RWPE2 (cell line): Measurements from ENCODE around the gene ERN2.

Experiments used
- ATAC-seq: fragments of 200-7000 bp; cut with Tn5 transposase; 3 replicates; pipeline ENCODE4 v1.9.1; 2021; ENCODE audit warnings: low read depth
- DNase-seq: peaks from one replicate; pipeline ENCODE4 v3.0.0-alpha.2; 2020; ENCODE audit warnings: low spot score
- H3K27ac ChIP-seq: fragments of 450-650 bp; 2 replicates; pipeline ENCODE4 v1.5.1; 2017; ENCODE audit warnings: mild to moderate bottlenecking; ENCODE audit not compliant: poor library complexity, severe bottlenecking
- H3K27me3 ChIP-seq: fragments of 250-450 bp; sonication (Bioruptor Pico); 2 replicates; pipeline ENCODE4 v1.5.1; 2021; ENCODE audit warnings: mild to moderate bottlenecking, moderate library complexity; ENCODE audit not compliant: insufficient read depth, poor library complexity, severe bottlenecking
- H3K36me3 ChIP-seq: fragments of 250-450 bp; sonication (Bioruptor Pico); 2 replicates; pipeline ENCODE4 v1.5.1; 2020; ENCODE audit warnings: low read depth, mild to moderate bottlenecking, moderate library complexity
- H3K4me1 ChIP-seq: fragments of 250-450 bp; sonication (Bioruptor Pico); 2 replicates; pipeline ENCODE4 v1.5.1; 2021; ENCODE audit warnings: mild to moderate bottlenecking, moderate library complexity; ENCODE audit not compliant: insufficient read depth, poor library complexity, severe bottlenecking
- H3K4me3 ChIP-seq: fragments of 250-450 bp; sonication (Bioruptor Pico); 2 replicates; pipeline ENCODE4 v1.5.1; 2021; ENCODE audit warnings: mild to moderate bottlenecking, moderate library complexity; ENCODE audit not compliant: severe bottlenecking
- H3K9me3 ChIP-seq: fragments of 250-450 bp; sonication (Bioruptor Pico); 2 replicates; pipeline ENCODE4 v1.5.1; 2021; ENCODE audit warnings: mild to moderate bottlenecking, moderate library complexity; ENCODE audit not compliant: severe bottlenecking
- TF ChIP-seq, protein P1 (sequence below): fragments of 450-650 bp; IDR thresholded peaks from one replicate; pipeline ENCODE4 v1.5.1; 2017; ENCODE audit warnings: mild to moderate bottlenecking, moderate library complexity; ENCODE audit not compliant: poor library complexity, severe bottlenecking

ERN2 gene

DNA sequence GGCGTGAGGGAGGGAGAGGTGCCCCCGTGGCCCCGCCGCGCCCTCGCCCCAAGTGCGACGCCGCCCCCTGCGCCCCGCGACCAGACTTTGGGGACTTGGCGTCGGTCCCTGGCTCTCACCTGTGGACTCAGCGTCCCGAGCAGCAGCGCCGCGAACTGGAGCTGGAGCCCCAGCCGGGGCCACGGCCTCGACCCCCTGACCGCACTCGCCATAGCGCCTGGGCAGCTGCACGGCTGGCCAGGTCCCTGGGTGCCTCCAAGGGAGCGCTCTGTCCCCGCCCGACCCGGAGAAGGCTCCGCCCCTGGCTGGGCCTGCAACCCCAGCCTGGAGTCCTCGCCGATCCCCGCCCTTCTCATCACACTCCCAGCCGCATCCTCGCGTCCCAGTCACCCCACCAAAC, at the start of gene ERN2:
Gene ERN2, minus strand, starts transcription at position 247 of the 400 bp plus-strand sequence. Its CDS starts 35 bp downstream, at position 212.
- Histone ChIP-seq H3K4me3 (no peak within 1 kb of the TSS), H3K27ac (no peak within 1 kb of the TSS), H3K36me3 (no peaks in the 10 kb centered on the region), H3K4me1 (no peaks in the 10 kb centered on the region), H3K27me3 (peaks cover 6% of the 10 kb centered on the region), H3K9me3 (no peaks in the 10 kb centered on the region)
- TF ChIP-seq, protein P1, sequence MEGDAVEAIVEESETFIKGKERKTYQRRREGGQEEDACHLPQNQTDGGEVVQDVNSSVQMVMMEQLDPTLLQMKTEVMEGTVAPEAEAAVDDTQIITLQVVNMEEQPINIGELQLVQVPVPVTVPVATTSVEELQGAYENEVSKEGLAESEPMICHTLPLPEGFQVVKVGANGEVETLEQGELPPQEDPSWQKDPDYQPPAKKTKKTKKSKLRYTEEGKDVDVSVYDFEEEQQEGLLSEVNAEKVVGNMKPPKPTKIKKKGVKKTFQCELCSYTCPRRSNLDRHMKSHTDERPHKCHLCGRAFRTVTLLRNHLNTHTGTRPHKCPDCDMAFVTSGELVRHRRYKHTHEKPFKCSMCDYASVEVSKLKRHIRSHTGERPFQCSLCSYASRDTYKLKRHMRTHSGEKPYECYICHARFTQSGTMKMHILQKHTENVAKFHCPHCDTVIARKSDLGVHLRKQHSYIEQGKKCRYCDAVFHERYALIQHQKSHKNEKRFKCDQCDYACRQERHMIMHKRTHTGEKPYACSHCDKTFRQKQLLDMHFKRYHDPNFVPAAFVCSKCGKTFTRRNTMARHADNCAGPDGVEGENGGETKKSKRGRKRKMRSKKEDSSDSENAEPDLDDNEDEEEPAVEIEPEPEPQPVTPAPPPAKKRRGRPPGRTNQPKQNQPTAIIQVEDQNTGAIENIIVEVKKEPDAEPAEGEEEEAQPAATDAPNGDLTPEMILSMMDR, result no peak
- ATAC-seq (0 out of 3 replicates have a peak, but pooled peaks have one; percentile 23), DNase-seq (no peak)

DNA sequence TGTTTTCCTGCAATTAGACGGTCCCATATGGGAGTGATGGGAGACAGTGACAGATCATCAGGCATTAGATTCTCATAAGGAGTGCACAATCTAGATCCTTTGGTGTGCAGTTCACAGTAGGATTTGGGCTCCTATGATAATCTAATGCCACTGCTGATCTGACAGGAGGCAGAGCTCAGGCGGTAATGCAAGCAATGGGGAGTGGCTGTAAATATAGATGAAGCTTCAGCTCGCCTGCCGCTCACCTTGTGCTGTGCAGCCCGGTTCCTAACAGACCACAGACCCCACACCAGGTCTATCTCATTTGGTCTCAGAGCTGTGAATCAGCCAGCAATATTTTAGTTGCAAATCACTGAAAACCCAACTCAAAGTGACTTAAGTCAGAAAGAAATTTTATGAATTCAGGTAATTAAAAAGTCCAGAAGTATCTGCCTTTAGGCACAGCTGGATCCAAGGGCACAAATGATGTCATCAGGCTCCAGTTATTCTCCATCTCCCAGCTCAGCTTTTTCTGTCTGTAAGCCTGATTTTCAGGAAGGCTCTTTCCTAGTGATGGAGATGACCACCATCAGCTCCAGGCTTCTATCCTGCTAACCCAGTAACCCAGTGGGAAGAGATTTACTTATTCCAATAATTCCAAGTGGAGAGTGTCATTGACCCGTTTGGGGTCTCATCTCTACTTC, 45.1 kb upstream of the ERN2 start:
- ATAC-seq (no peak), DNase-seq (no peak)
- H3K4me3 ChIP-seq, result no peak overlapping the region
- H3K9me3 ChIP-seq, result no peaks in the 10 kb centered on the region
- H3K27me3 ChIP-seq, result peaks cover 16% of the 10 kb centered on the region
- no peak overlapping the region for H3K27ac ChIP-seq
- no peaks in the 10 kb centered on the region for H3K36me3 ChIP-seq
- TF ChIP-seq, protein P1, result no peak
- H3K4me1 ChIP-seq, result no peaks in the 10 kb centered on the region

DNA sequence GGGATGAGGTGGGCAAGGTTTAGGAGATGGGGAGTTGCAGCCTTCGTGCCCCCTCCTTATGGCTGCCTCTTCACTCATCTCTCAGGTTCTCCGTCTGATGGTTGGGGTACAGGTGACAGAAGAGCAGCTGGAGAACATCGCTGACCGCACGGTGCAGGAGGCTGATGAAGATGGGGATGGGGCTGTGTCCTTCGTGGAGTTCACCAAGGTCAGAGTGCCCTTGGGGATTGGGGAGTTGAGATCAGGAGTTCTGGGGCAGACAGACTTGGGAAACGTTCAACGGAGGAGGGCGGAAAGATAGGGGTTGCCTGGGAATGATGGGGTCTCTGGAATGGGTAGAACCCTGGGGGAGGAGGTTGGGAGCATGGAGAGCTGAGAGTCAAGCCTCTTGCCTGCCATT, 44.1 kb upstream of the ERN2 start:
- no peaks in the 10 kb centered on the region for H3K36me3 ChIP-seq
- no peaks in the 10 kb centered on the region for H3K4me1 ChIP-seq
- H3K27me3 ChIP-seq, result peaks cover 16% of the 10 kb centered on the region
- DNase-seq, result no peak
- no peaks in the 10 kb centered on the region for H3K9me3 ChIP-seq
- no peak overlapping the region for H3K27ac ChIP-seq
- H3K4me3 ChIP-seq, result no peak overlapping the region
- ATAC-seq, result no peak
- TF ChIP-seq, protein P1, result no peak

DNA sequence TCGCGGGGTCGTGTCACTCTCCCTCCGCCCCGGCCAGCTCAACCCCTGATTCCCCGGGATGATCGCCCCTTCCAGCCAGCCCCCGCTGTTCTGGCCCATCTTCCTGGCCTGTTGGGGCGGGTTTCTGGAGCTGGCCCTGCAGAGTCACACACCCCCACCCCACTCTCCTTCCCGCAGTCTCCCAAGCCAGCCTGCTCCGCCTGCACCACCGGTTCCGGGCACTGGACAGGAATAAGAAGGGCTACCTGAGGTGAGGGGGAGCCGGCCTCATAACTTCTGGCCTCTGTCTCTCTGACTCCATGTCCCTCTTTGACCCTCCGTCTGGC, 42.4 kb upstream of the ERN2 start:
- no peaks in the 10 kb centered on the region for H3K9me3 ChIP-seq
- peaks cover 16% of the 10 kb centered on the region for H3K27me3 ChIP-seq
- no peaks in the 10 kb centered on the region for H3K4me1 ChIP-seq
- H3K4me3 ChIP-seq, result no peak overlapping the region
- TF ChIP-seq, protein P1, result no peak
- H3K36me3 ChIP-seq, result no peaks in the 10 kb centered on the region
- DNase-seq (no peak), ATAC-seq (no peak)
- H3K27ac ChIP-seq, result no peak overlapping the region
